Measurements from ENCODE around the gene KCNIP1.

Gene KCNIP1

GRCh38 chr5:170634256-170634990 lies 130.6 kb downstream of the KCNIP1 start:
- TF ChIP-seq CTCF (conservative IDR thresholded peaks at IDR 0.05; ENCODE audit: control insufficient read depth, insufficient read depth, low read depth, low read length), result no peak
- no peak overlapping the region for H3K4me3 ChIP-seq (ENCODE audit: control insufficient read depth, low read depth, low read length)
- DNase-seq (ENCODE audit: low read depth), result no peak

GRCh38 chr5:170635706-170636105 lies 131.9 kb downstream of the KCNIP1 start:
- TF ChIP-seq CTCF (conservative IDR thresholded peaks at IDR 0.05; ENCODE audit: control insufficient read depth, insufficient read depth, low read depth, low read length), result no peak
- H3K4me3 ChIP-seq (ENCODE audit: control insufficient read depth, low read depth, low read length), result no peak overlapping the region
- no peak for DNase-seq (ENCODE audit: low read depth)

GRCh38 chr5:170636206-170636605 lies 132.4 kb downstream of the KCNIP1 start:
- DNase-seq (ENCODE audit: low read depth), result no peak
- TF ChIP-seq CTCF (conservative IDR thresholded peaks at IDR 0.05; ENCODE audit: control insufficient read depth, insufficient read depth, low read depth, low read length), result no peak
- no peak overlapping the region for H3K4me3 ChIP-seq (ENCODE audit: control insufficient read depth, low read depth, low read length)

GRCh38 chr5:170636801-170637477 lies 133.1 kb downstream of the KCNIP1 start:
- DNase-seq (ENCODE audit: low read depth), result no peak
- no peak overlapping the region for H3K4me3 ChIP-seq (ENCODE audit: control insufficient read depth, low read depth, low read length)
- no peak for TF ChIP-seq CTCF (conservative IDR thresholded peaks at IDR 0.05; ENCODE audit: control insufficient read depth, insufficient read depth, low read depth, low read length)

GRCh38 chr5:170638051-170638450 lies 134.2 kb downstream of the KCNIP1 start:
- no peak overlapping the region for H3K4me3 ChIP-seq (ENCODE audit: control insufficient read depth, low read depth, low read length)
- no peak for DNase-seq (ENCODE audit: low read depth)
- no peak for TF ChIP-seq CTCF (conservative IDR thresholded peaks at IDR 0.05; ENCODE audit: control insufficient read depth, insufficient read depth, low read depth, low read length)

GRCh38 chr5:170638454-170639220 lies 134.8 kb downstream of the KCNIP1 start:
- peak; percentile 75 for TF ChIP-seq CTCF (conservative IDR thresholded peaks at IDR 0.05; ENCODE audit: control insufficient read depth, insufficient read depth, low read depth, low read length)
- H3K4me3 ChIP-seq (ENCODE audit: control insufficient read depth, low read depth, low read length), result no peak overlapping the region
- peak; percentile 42 for DNase-seq (ENCODE audit: low read depth)
